Vagina (tissue), 2 donors: ENCODE measurements around the gene CCDC138.
"Not testable (repeated sequence)": the region's sequence is repeated elsewhere in the genome, so short reads cannot be mapped to it uniquely, and the experiment has no call there.

Experiments
- CTCF ChIP-seq, 3 experiments: fragments of 450-650 bp in 2 of 3; fragments of 200-600 bp in 1 of 3; sonication (generic) in 1 of 3; IDR thresholded peaks; one replicate each; pipeline ENCODE4 v1.5.1; 2017 to 2019; ENCODE audit warnings: antibody characterized with exemption in 3 of 3, mild to moderate bottlenecking in 2 of 3, moderate library complexity in 2 of 3
- POLR2A ChIP-seq, 2 donors: fragments of 450-650 bp; IDR thresholded peaks; one replicate each; pipeline ENCODE4 v1.6.1; 2017; ENCODE audit warnings: antibody characterized with exemption in 2 of 2, mild to moderate bottlenecking in 2 of 2, moderate library complexity in 2 of 2

DNA sequence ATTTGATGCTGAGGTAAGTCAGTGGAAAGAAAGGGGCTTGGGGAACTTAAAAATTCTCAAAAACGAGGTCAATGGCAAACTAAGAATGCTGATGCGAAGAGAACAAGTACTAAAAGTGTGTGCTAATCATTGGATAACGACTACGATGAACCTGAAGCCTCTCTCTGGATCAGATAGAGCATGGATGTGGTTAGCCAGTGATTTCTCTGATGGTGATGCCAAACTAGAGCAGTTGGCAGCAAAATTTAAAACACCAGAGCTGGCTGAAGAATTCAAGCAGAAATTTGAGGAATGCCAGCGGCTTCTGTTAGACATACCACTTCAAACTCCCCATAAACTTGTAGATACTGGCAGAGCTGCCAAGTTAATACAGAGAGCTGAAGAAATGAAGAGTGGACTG lies 19.9 kb upstream of the CCDC138 start:
- not testable (repeated sequence) for TF ChIP-seq POLR2A, CTCF (IDR thresholded peaks at IDR 0.05)
